ENCODE results near the gene FRMD1.

FRMD1 gene

GRCh38 chr6:168050881-168051586 lies 28.0 kb downstream of the FRMD1 start:
- Histone ChIP-seq H3K27ac (ENCODE audit: low read depth, low read length) (no peak overlapping the region), H3K36me3 (ENCODE audit: control insufficient read depth, insufficient read depth, low read length) (no peaks in the 10 kb centered on the region), H3K9me3 (ENCODE audit: control insufficient read depth, insufficient read depth, low read depth, low read length) (no peaks in the 10 kb centered on the region), H3K9ac (ENCODE audit: low read length) (no peak overlapping the region), H3K4me3 (ENCODE audit: low read depth, low read length) (no peak overlapping the region), H3K27me3 (ENCODE audit: control insufficient read depth, insufficient read depth, low read length) (no peaks in the 10 kb centered on the region), H3K4me1 (ENCODE audit: control insufficient read depth, insufficient read depth, low read length) (no peaks in the 10 kb centered on the region; the same call in 1 of the 2 replicates)

DNA sequence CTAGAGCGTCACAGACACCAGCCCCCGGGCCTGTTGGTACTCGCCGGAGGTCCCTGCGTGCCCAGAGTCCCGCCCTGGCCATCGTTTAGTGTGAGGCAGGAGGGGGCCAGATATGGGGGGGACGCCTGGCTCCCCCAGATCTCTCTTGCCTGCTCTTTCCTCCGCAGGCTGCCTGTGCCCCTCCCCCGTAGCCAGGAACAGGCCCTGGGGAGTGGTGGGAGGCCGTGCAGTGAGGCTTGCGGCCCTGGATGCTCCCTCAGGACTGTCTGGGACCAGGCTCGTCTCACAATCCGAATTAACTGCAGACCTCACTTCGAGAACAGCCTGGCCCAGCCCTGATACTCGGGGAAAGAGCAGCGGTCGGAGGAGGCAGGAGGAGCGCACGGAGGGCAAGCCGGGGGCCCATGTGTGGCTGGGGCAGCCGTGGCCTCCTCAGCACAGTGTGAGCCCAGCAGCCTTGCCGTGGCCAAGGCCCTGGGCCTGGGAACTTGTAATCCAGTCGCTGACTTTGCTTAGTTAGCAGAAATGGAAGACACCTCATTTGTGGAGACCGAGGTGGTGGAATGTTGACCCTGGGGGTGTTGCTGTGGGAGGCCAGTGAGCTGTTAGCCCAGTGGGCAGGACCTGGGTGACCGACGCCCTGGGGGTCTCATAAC lies 28.7 kb downstream of the FRMD1 start:
- H3K9ac ChIP-seq (ENCODE audit: low read length), result no peak overlapping the region
- no peaks in the 10 kb centered on the region for H3K9me3 ChIP-seq (ENCODE audit: control insufficient read depth, insufficient read depth, low read depth, low read length)
- no peaks in the 10 kb centered on the region for H3K27me3 ChIP-seq (ENCODE audit: control insufficient read depth, insufficient read depth, low read length)
- H3K4me3 ChIP-seq (ENCODE audit: low read depth, low read length), result no peak overlapping the region
- no peaks in the 10 kb centered on the region for H3K36me3 ChIP-seq (ENCODE audit: control insufficient read depth, insufficient read depth, low read length)
- no peaks in the 10 kb centered on the region; the same call in 1 of the 2 replicates for H3K4me1 ChIP-seq (ENCODE audit: control insufficient read depth, insufficient read depth, low read length)
- H3K27ac ChIP-seq (ENCODE audit: low read depth, low read length), result no peak overlapping the region

DNA sequence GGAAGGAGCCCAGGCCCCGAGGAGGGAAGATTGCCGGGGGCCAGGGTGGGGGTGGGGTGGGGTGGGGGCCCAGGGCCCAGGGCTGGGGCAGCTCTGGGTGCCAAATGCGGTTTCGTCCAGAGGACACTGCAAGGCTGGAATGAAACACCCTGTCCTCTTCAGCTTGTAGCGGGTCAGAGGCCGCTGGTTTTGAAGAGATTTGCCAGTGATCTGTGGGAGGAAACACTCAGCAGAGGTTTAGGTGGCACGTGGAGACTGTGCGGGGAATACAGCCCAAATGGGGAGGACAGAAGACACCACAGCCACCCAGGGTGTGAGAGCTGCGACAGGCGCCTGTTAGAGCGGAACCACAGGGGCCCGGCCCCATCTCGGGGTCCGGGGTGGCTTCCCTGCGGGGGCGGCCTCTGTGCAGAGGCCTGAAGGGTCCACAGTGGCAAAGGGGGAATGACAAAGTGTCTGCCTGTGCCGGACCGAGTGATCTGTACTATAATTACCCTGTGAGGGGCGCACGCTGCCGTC lies 29.2 kb downstream of the FRMD1 start:
- Histone ChIP-seq H3K4me3 (ENCODE audit: low read depth, low read length) (no peak overlapping the region), H3K9ac (ENCODE audit: low read length) (no peak overlapping the region), H3K27ac (ENCODE audit: low read depth, low read length) (no peak overlapping the region), H3K27me3 (ENCODE audit: control insufficient read depth, insufficient read depth, low read length) (no peaks in the 10 kb centered on the region), H3K36me3 (ENCODE audit: control insufficient read depth, insufficient read depth, low read length) (no peaks in the 10 kb centered on the region), H3K4me1 (ENCODE audit: control insufficient read depth, insufficient read depth, low read length) (no peaks in the 10 kb centered on the region; the same call in 1 of the 2 replicates), H3K9me3 (ENCODE audit: control insufficient read depth, insufficient read depth, low read depth, low read length) (no peaks in the 10 kb centered on the region)

- Histone ChIP-seq H3K27me3 (ENCODE audit: control insufficient read depth, insufficient read depth, low read length) (no peaks in the 10 kb centered on the region), H3K9me3 (ENCODE audit: control insufficient read depth, insufficient read depth, low read depth, low read length) (no peaks in the 10 kb centered on the region), H3K27ac (ENCODE audit: low read depth, low read length) (no peak overlapping the region), H3K4me3 (ENCODE audit: low read depth, low read length) (no peak overlapping the region), H3K4me1 (ENCODE audit: control insufficient read depth, insufficient read depth, low read length) (no peaks in the 10 kb centered on the region; the same call in 1 of the 2 replicates), H3K36me3 (ENCODE audit: control insufficient read depth, insufficient read depth, low read length) (no peaks in the 10 kb centered on the region), H3K9ac (ENCODE audit: low read length) (no peak overlapping the region)
Observed at GRCh38 chr6:168049277-168049676, 29.7 kb downstream of the FRMD1 start.

DNA sequence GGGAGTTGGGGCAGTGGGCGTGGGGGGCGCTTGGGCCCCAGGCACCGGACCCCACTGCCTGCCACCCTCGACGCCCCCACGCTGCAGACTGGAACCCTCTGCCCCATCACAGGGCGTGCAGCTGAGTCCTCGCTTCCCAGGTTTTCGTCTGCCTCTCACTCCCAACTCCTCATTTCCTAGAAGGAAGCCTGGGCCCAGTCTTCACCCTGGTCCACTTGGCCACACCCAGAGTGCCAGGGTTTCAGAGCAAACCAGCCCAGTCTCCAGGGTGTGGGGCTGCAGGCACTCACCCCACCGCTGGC lies 30.3 kb downstream of the FRMD1 start:
- Histone ChIP-seq H3K4me3 (ENCODE audit: low read depth, low read length) (no peak overlapping the region), H3K36me3 (ENCODE audit: control insufficient read depth, insufficient read depth, low read length) (no peaks in the 10 kb centered on the region), H3K9me3 (ENCODE audit: control insufficient read depth, insufficient read depth, low read depth, low read length) (no peaks in the 10 kb centered on the region), H3K27ac (ENCODE audit: low read depth, low read length) (no peak overlapping the region), H3K9ac (ENCODE audit: low read length) (no peak overlapping the region), H3K27me3 (ENCODE audit: control insufficient read depth, insufficient read depth, low read length) (no peaks in the 10 kb centered on the region), H3K4me1 (ENCODE audit: control insufficient read depth, insufficient read depth, low read length) (no peaks in the 10 kb centered on the region; the same call in 1 of the 2 replicates)

- Histone ChIP-seq H3K27me3 (ENCODE audit: control insufficient read depth, insufficient read depth, low read length) (no peaks in the 10 kb centered on the region), H3K9ac (ENCODE audit: low read length) (no peak overlapping the region), H3K4me1 (ENCODE audit: control insufficient read depth, insufficient read depth, low read length) (no peaks in the 10 kb centered on the region; the same call in 1 of the 2 replicates), H3K36me3 (ENCODE audit: control insufficient read depth, insufficient read depth, low read length) (no peaks in the 10 kb centered on the region), H3K4me3 (ENCODE audit: low read depth, low read length) (no peak overlapping the region), H3K9me3 (ENCODE audit: control insufficient read depth, insufficient read depth, low read depth, low read length) (no peaks in the 10 kb centered on the region), H3K27ac (ENCODE audit: low read depth, low read length) (no peak overlapping the region)
Observed at GRCh38 chr6:168047841-168048723, 30.9 kb downstream of the FRMD1 start.

DNA sequence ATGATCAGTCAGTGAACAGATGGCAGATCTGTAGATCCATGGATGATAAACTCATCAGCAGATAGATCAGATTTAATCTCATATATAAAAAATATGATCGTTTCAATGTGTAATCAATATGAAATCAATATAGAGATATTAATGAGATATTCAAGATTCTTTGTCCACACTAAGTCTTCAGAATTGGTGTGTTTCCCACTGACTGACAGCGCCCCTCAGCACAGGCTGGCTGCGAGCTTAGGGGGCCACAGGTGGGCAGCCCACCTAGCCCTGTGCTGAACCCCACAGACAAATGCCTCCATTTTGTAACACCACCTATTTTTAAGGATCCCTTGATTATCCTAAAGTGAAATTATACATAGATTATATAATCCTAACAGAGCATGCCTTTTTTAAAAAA lies 32.3 kb downstream of the FRMD1 start:
- Histone ChIP-seq H3K9ac (ENCODE audit: low read length) (no peak overlapping the region), H3K36me3 (ENCODE audit: control insufficient read depth, insufficient read depth, low read length) (no peaks in the 10 kb centered on the region), H3K27ac (ENCODE audit: low read depth, low read length) (no peak overlapping the region), H3K27me3 (ENCODE audit: control insufficient read depth, insufficient read depth, low read length) (no peaks in the 10 kb centered on the region), H3K4me3 (ENCODE audit: low read depth, low read length) (no peak overlapping the region), H3K4me1 (ENCODE audit: control insufficient read depth, insufficient read depth, low read length) (no peaks in the 10 kb centered on the region; the same call in 1 of the 2 replicates), H3K9me3 (ENCODE audit: control insufficient read depth, insufficient read depth, low read depth, low read length) (peaks cover 8% of the 10 kb centered on the region)

- Histone ChIP-seq H3K4me3 (ENCODE audit: low read depth, low read length) (no peak overlapping the region), H3K27ac (ENCODE audit: low read depth, low read length) (no peak overlapping the region), H3K27me3 (ENCODE audit: control insufficient read depth, insufficient read depth, low read length) (no peaks in the 10 kb centered on the region), H3K4me1 (ENCODE audit: control insufficient read depth, insufficient read depth, low read length) (no peaks in the 10 kb centered on the region; the same call in 1 of the 2 replicates), H3K9ac (ENCODE audit: low read length) (no peak overlapping the region), H3K9me3 (ENCODE audit: control insufficient read depth, insufficient read depth, low read depth, low read length) (peaks cover 13% of the 10 kb centered on the region), H3K36me3 (ENCODE audit: control insufficient read depth, insufficient read depth, low read length) (no peaks in the 10 kb centered on the region)
Observed at GRCh38 chr6:168045706-168046620, 33.0 kb downstream of the FRMD1 start.

DNA sequence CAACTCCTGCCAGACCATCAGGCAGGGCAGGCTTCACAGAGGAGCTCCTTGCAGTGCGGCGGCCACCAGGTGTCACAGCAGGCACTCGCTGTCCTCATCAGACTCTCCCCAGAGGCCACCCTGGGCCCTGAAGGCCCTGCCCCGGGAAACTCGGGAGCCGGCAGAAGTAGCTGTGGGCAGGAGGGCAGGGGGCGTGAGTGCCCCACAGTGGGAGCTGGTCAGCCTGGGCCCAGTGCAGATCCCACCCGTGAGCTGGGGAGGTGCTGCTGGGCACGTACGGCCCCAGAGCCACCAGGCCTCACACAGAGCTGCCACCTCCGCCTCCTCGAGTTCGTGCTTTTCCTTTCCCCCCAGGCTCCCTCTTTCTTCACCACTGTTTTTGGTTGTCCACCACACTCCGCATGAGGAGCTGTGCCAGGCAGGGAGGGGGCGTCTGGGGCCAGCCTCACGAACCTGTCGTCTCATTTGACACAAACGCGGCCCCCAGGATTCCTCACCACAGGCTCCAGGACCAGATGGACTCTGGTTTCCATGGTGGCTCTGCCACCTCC lies 33.8 kb downstream of the FRMD1 start:
- Histone ChIP-seq H3K9ac (ENCODE audit: low read length) (no peak overlapping the region), H3K4me1 (ENCODE audit: control insufficient read depth, insufficient read depth, low read length) (no peaks in the 10 kb centered on the region; the same call in 1 of the 2 replicates)

GRCh38 chr6:168044521-168045130 lies 34.4 kb downstream of the FRMD1 start:
- H3K4me3 ChIP-seq (ENCODE audit: low read depth, low read length), result no peak overlapping the region
- H3K9me3 ChIP-seq (ENCODE audit: control insufficient read depth, insufficient read depth, low read depth, low read length), result peaks cover 24% of the 10 kb centered on the region
- H3K27ac ChIP-seq (ENCODE audit: low read depth, low read length), result no peak overlapping the region
- H3K36me3 ChIP-seq (ENCODE audit: control insufficient read depth, insufficient read depth, low read length), result no peaks in the 10 kb centered on the region
- H3K4me1 ChIP-seq (ENCODE audit: control insufficient read depth, insufficient read depth, low read length), result no peaks in the 10 kb centered on the region; the same call in 1 of the 2 replicates
- no peak overlapping the region for H3K9ac ChIP-seq (ENCODE audit: low read length)
- no peaks in the 10 kb centered on the region for H3K27me3 ChIP-seq (ENCODE audit: control insufficient read depth, insufficient read depth, low read length)

More for the DNA sequence above, 33.8 kb downstream of the FRMD1 start:
- no peak overlapping the region for H3K27ac ChIP-seq (ENCODE audit: low read depth, low read length)
- H3K27me3 ChIP-seq (ENCODE audit: control insufficient read depth, insufficient read depth, low read length), result no peaks in the 10 kb centered on the region
- H3K9me3 ChIP-seq (ENCODE audit: control insufficient read depth, insufficient read depth, low read depth, low read length), result peaks cover 19% of the 10 kb centered on the region
- no peak overlapping the region for H3K4me3 ChIP-seq (ENCODE audit: low read depth, low read length)
- H3K36me3 ChIP-seq (ENCODE audit: control insufficient read depth, insufficient read depth, low read length), result no peaks in the 10 kb centered on the region

Measured in HUES6 (cell line).